SK-N-SH treated with all-trans-retinoic acid at 6 μM for 48 hours (cell line): ENCODE results near the gene ZNF468.

Experiments used
- ATAC-seq: fragments of 200-7000 bp; cut with Tn5 transposase; 3 replicates; pipeline ENCODE4 v1.9.1; 2020; ENCODE audit warnings: mild to moderate bottlenecking, moderate library complexity
- BACH2 ChIP-seq: fragments of 250-450 bp; sonication (Bioruptor Pico); IDR thresholded peaks from 2 replicates; pipeline ENCODE4 v1.9.0; 2021; ENCODE audit warnings: mild to moderate bottlenecking, borderline replicate concordance
- CREB5 ChIP-seq: fragments of 250-450 bp; sonication (Bioruptor Pico); IDR thresholded peaks from 2 replicates; pipeline ENCODE4 v1.5.1; 2020; ENCODE audit warnings: low read depth, mild to moderate bottlenecking, moderate library complexity
- CSDC2 ChIP-seq: fragments of 250-450 bp; sonication (Bioruptor Pico); IDR thresholded peaks from 2 replicates; pipeline ENCODE4 v1.5.0; 2020; ENCODE audit warnings: mild to moderate bottlenecking, moderate library complexity
- CSRNP3 ChIP-seq: fragments of 250-450 bp; sonication (Bioruptor Pico); IDR thresholded peaks from 2 replicates; pipeline ENCODE4 v1.5.1; 2021; ENCODE audit warnings: mild to moderate bottlenecking, moderate library complexity
- ESRRG ChIP-seq: fragments of 250-450 bp; sonication (Bioruptor Pico); IDR thresholded peaks from 2 replicates; pipeline ENCODE4 v1.6.1; 2021; ENCODE audit warnings: mild to moderate bottlenecking
- ISL1 ChIP-seq: fragments of 250-450 bp; sonication (Bioruptor Pico); IDR thresholded peaks from 2 replicates; pipeline ENCODE4 v2.1.2; 2022; ENCODE audit warnings: mild to moderate bottlenecking, moderate library complexity
- OSR1 ChIP-seq: fragments of 250-450 bp; sonication (Bioruptor Pico); IDR thresholded peaks from 2 replicates; pipeline ENCODE4 v1.8.0; 2022; ENCODE audit warnings: moderate library complexity, mild to moderate bottlenecking, inconsistent platforms
- PATZ1 ChIP-seq: fragments of 250-450 bp; sonication (Bioruptor Pico); IDR thresholded peaks from 2 replicates; pipeline ENCODE4 v1.8.0; 2020; ENCODE audit warnings: mild to moderate bottlenecking, moderate library complexity, borderline replicate concordance
- POU6F1 ChIP-seq: fragments of 250-450 bp; sonication (Bioruptor Pico); IDR thresholded peaks from 2 replicates; pipeline ENCODE4 v1.8.0; 2021; ENCODE audit warnings: low read depth, mild to moderate bottlenecking, moderate library complexity, borderline replicate concordance
- PPARA ChIP-seq: fragments of 250-450 bp; sonication (Bioruptor Pico); IDR thresholded peaks from 2 replicates; pipeline ENCODE4 v1.5.0; 2020; ENCODE audit warnings: mild to moderate bottlenecking, borderline replicate concordance
- RARB ChIP-seq: fragments of 250-450 bp; sonication (Bioruptor Pico); IDR thresholded peaks from 2 replicates; pipeline ENCODE4 v1.8.0; 2021; ENCODE audit warnings: mild to moderate bottlenecking, moderate library complexity
- SNAI2 ChIP-seq: fragments of 250-450 bp; sonication (Bioruptor Pico); IDR thresholded peaks from 2 replicates; pipeline ENCODE4 v1.5.0; 2020; ENCODE audit warnings: mild to moderate bottlenecking, moderate library complexity
- TCF4 ChIP-seq: fragments of 250-450 bp; sonication (Bioruptor Pico); IDR thresholded peaks from 2 replicates; pipeline ENCODE4 v1.8.0; 2021; ENCODE audit warnings: mild to moderate bottlenecking, moderate library complexity, borderline replicate concordance
- TOX ChIP-seq: fragments of 250-450 bp; sonication (Bioruptor Pico); IDR thresholded peaks from 2 replicates; pipeline ENCODE4 v1.8.0; 2021; ENCODE audit warnings: mild to moderate bottlenecking, moderate library complexity, borderline replicate concordance
- TSHZ2 ChIP-seq: fragments of 250-450 bp; sonication (Bioruptor Pico); IDR thresholded peaks from 2 replicates; pipeline ENCODE4 v1.5.0; 2020; ENCODE audit warnings: mild to moderate bottlenecking, moderate library complexity
- ZC3H10 ChIP-seq: fragments of 250-450 bp; sonication (Bioruptor Pico); IDR thresholded peaks from 2 replicates; pipeline ENCODE4 v1.5.1; 2021; ENCODE audit warnings: mild to moderate bottlenecking, moderate library complexity
- ZFP3 ChIP-seq: fragments of 250-450 bp; sonication (Bioruptor Pico); IDR thresholded peaks from 2 replicates; pipeline ENCODE4 v1.5.0; 2020; ENCODE audit warnings: mild to moderate bottlenecking, moderate library complexity
- ZFP30 ChIP-seq: fragments of 450-650 bp; formaldehyde crosslinking; IDR thresholded peaks from 2 replicates; pipeline ENCODE4 v1.5.0; 2022; ENCODE audit warnings: mild to moderate bottlenecking, moderate library complexity
- ZNF565 ChIP-seq: fragments of 450-650 bp; formaldehyde crosslinking; conservative IDR thresholded peaks from 2 replicates; pipeline ENCODE4 v1.5.0; 2020; ENCODE audit warnings: low read depth, mild to moderate bottlenecking, moderate library complexity
- ZNF70 ChIP-seq: fragments of 450-650 bp; formaldehyde crosslinking; IDR thresholded peaks from 2 replicates; pipeline ENCODE4 v1.5.0; 2020; ENCODE audit warnings: mild to moderate bottlenecking, moderate library complexity

Gene ZNF468

GRCh38 chr19:52897138-52897935 is 39.9 kb upstream of the ZNF468 start, which contains the start of gene ZNF320:
Gene ZNF320 (minus strand): TSS chr19:52897635. CDS start chr19:52890255, 7,380 bp downstream.
- no peak for TF ChIP-seq TSHZ2
- no peak for TF ChIP-seq CREB5 (CRISPR knock-in tag)
- no peak for TF ChIP-seq POU6F1
- TF ChIP-seq ZNF565: no peak
- no peak for TF ChIP-seq CSRNP3 (CRISPR knock-in tag)
- TF ChIP-seq ZFP30 (CRISPR knock-in tag): no peak
- TF ChIP-seq ZFP3 (CRISPR knock-in tag): no peak
- TF ChIP-seq TCF4 (CRISPR knock-in tag): no peak
- TF ChIP-seq ISL1 (CRISPR knock-in tag): no peak
- TF ChIP-seq ZC3H10: no peak
- no peak for TF ChIP-seq SNAI2 (CRISPR knock-in tag)
- TF ChIP-seq RARB (CRISPR knock-in tag): no peak
- no peak for TF ChIP-seq ZNF70 (CRISPR knock-in tag)
- TF ChIP-seq OSR1 (CRISPR knock-in tag): no peak
- no peak for TF ChIP-seq BACH2 (CRISPR knock-in tag)
- TF ChIP-seq PATZ1 (CRISPR knock-in tag): no peak
- no peak for TF ChIP-seq CSDC2 (CRISPR knock-in tag)
- no peak for TF ChIP-seq PPARA (CRISPR knock-in tag)
- no peak for TF ChIP-seq TOX
- ATAC-seq: peak; percentile 100

GRCh38 chr19:52896431-52897137 is 39.2 kb upstream of the ZNF468 start:
- ATAC-seq: peak; percentile 57
- TF ChIP-seq BACH2 (CRISPR knock-in tag) (no peak), ESRRG (CRISPR knock-in tag) (no peak), ZNF70 (CRISPR knock-in tag) (no peak), ISL1 (CRISPR knock-in tag) (no peak), POU6F1 (no peak), PPARA (CRISPR knock-in tag) (no peak), ZNF565 (no peak), CREB5 (CRISPR knock-in tag) (no peak), ZC3H10 (no peak), RARB (CRISPR knock-in tag) (no peak), TCF4 (CRISPR knock-in tag) (no peak), CSRNP3 (CRISPR knock-in tag) (no peak), ZFP30 (CRISPR knock-in tag) (no peak)
